Colonic mucosa (tissue), 4 donors: ENCODE measurements around the gene GPATCH4. TPM values are rescaled to one million over a fixed set of nuclear protein-coding genes. Genes with fewer than 3 reads are reported as not detected.

Source experiments
- DNase-seq: peaks from one replicate; pipeline ENCODE4 v3.0.0-alpha.2; 2020
- H3K27ac ChIP-seq: fragments of 200-600 bp; one replicate; pipeline ENCODE4 v1.8.0; 2021
- H3K27me3 ChIP-seq: fragments of 200-600 bp; one replicate; pipeline ENCODE4 v1.8.0; 2021
- H3K36me3 ChIP-seq: fragments of 200-600 bp; one replicate; pipeline ENCODE4 v1.8.0; 2021
- H3K4me1 ChIP-seq: fragments of 200-600 bp; one replicate; pipeline ENCODE4 v1.8.0; 2021; ENCODE audit warnings: mild to moderate bottlenecking
- H3K4me3 ChIP-seq: fragments of 200-600 bp; one replicate; pipeline ENCODE4 v1.8.0; 2021
- H3K9ac ChIP-seq, 2 donors: one replicate each; pipeline ENCODE4 v1.7.0; 2013; ENCODE audit warnings: control low read depth in 2 of 2, low read depth in 2 of 2, low read length in 2 of 2
- H3K9me3 ChIP-seq: fragments of 200-600 bp; one replicate; pipeline ENCODE4 v1.8.0; 2021
- CTCF ChIP-seq: fragments of 200-600 bp; IDR thresholded peaks from one replicate; pipeline ENCODE4 v1.8.0; 2022; ENCODE audit warnings: antibody characterized with exemption, mild to moderate bottlenecking
- intact Hi-C: fragments of 100-400 bp; cut with DNase I; formaldehyde crosslinking; loops from one replicate; pipeline ENCODE4 v1.14.1; 2022
- total RNA-seq, 2 donors: library from RNA; stranded (reverse); fragmentation: NEBNext Ultra II Directional in 1 of 2; extraction: Animal tissue kit (Norgen Biotek cat#: 25700) in 1 of 2; gene quantifications; one replicate each; pipeline ENCODE4 v1.2.1, GENCODE V29; 2021
- donor health status: healthy.
- donor health status: DM: no; HTN: no; CAD: no.
- donor health status: DM: no; HTN: no; CAD: no.

GPATCH4 gene
- total RNA-seq, 2 donors from 2014 or later: 12.3 to 31.3 TPM

DNA sequence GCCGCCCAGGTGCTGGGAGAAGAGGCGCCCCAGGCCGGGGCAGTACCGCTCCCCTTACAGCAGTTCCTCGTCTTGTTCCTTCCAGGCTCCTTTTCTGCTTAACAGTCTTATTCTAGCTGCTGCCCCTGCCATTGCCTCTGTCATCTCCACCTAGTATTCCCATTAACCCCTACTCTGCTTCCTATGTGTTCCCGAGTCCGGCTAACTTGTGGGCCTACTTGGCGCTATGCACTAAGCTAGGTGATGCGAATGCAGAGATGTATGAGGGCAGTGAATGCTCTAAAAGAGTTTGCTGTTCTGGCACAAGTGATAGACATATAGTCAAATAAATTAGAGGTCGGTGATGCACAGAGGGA lies 28.6 kb downstream of the GPATCH4 start:
- H3K4me1 ChIP-seq: peaks cover 5% of the 10 kb centered on the region
- no peak overlapping the region for H3K27ac ChIP-seq
- intact Hi-C loops: loop anchor here (5.0 kb wide), 1 partner anchor 60 kb away; no protein-coding TSS in a partner anchor
- H3K4me3 ChIP-seq: peak overlapping the region; percentile 54
- no peaks in the 10 kb centered on the region for H3K9me3 ChIP-seq
- no peak for TF ChIP-seq CTCF
- no peak for DNase-seq
- no peaks in the 10 kb centered on the region for H3K36me3 ChIP-seq
- H3K9ac ChIP-seq: peak overlapping the region in 1 of 2 donors; percentile 68
- H3K27me3 ChIP-seq: no peaks in the 10 kb centered on the region

GRCh38 chr1:156571919-156572662 lies 29.2 kb downstream of the GPATCH4 start, which contains the start of gene IQGAP3:
TSS of gene IQGAP3 (minus strand) at chr1:156572565. CDS start at chr1:156572529, 36 bp downstream.
- Histone ChIP-seq H3K9ac (peak within 1 kb of the TSS; percentile 4 to 68), H3K36me3 (no peaks in the 10 kb centered on the region), H3K27ac (peak within 1 kb of the TSS; percentile 66), H3K27me3 (no peaks in the 10 kb centered on the region), H3K4me1 (peaks cover 5% of the 10 kb centered on the region), H3K9me3 (no peaks in the 10 kb centered on the region), H3K4me3 (peak within 1 kb of the TSS; percentile 54)
- intact Hi-C loops: loop anchor here (5.0 kb wide), 1 partner anchor 60 kb away; no protein-coding TSS in a partner anchor
- peak; percentile 94 for DNase-seq
- no peak for TF ChIP-seq CTCF

DNA sequence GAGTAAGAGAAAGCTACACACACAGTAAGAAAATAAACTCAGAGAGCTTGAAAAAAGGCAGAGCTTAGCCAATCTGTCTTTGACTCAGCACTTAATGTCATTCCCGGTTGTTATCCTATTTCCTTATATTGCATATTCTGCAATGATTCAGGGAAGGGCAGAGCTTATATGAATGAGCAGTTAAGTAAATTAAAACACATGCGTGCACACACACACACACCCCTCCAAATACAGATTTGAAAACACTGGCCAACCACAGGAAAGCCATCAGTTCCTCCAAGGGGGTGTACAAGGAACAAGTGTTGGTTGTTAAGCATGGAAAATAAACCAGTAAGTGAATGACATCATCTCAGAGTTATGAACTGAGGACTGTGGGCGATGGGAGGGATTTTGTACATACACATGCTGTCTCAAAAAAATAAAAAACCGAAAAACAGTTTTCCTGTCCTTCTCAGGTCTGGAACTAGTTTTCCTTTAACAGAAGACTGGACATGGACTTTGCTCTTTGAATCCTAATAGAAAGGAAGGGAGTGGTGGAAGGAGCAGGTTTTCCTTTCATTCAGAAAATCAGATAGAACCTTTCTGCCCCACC lies 29.9 kb downstream of the GPATCH4 start:
- no peaks in the 10 kb centered on the region for H3K36me3 ChIP-seq
- H3K4me3 ChIP-seq: no peak overlapping the region
- peaks cover 5% of the 10 kb centered on the region for H3K4me1 ChIP-seq
- H3K27me3 ChIP-seq: no peaks in the 10 kb centered on the region
- peak overlapping the region in 1 of 2 donors; percentile 68 for H3K9ac ChIP-seq
- no peak for TF ChIP-seq CTCF
- DNase-seq: peak; percentile 64
- intact Hi-C loops: loop anchor here (5.0 kb wide), 1 partner anchor 59 kb away; no protein-coding TSS in a partner anchor
- H3K9me3 ChIP-seq: no peaks in the 10 kb centered on the region
- peak overlapping the region; percentile 66 for H3K27ac ChIP-seq

GRCh38 chr1:156566436-156566835 lies 34.8 kb downstream of the GPATCH4 start:
- Histone ChIP-seq H3K36me3 (no peaks in the 10 kb centered on the region), H3K4me1 (peaks cover 5% of the 10 kb centered on the region), H3K27ac (no peak overlapping the region), H3K9me3 (no peaks in the 10 kb centered on the region), H3K9ac (no peak overlapping the region), H3K4me3 (no peak overlapping the region), H3K27me3 (no peaks in the 10 kb centered on the region)
- intact Hi-C loops: no loop called here
- TF ChIP-seq CTCF: no peak
- no peak for DNase-seq

DNA sequence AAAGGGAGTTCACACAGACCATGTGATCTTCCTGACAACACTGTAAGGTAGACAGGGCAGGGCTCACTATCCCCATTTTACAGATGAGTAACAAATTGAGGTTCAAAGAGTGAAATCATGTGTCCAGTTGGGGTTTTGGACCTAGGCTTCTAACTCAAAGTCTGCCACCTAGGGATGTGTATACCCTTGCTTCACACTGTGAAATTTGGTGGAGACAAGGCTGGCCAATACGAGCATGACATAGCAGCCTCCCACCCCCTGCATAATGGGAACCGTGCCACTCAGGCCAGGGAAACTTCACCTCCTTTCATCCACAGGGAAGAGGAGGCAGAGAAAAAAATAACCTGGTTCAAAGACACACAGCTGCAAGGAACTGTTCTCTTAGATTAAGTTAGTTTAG lies 35.8 kb downstream of the GPATCH4 start:
- Histone ChIP-seq H3K36me3 (no peaks in the 10 kb centered on the region), H3K4me1 (no peaks in the 10 kb centered on the region), H3K27ac (no peak overlapping the region), H3K9ac (no peak overlapping the region), H3K9me3 (no peaks in the 10 kb centered on the region), H3K4me3 (no peak overlapping the region), H3K27me3 (no peaks in the 10 kb centered on the region)
- DNase-seq: no peak
- intact Hi-C loops: no loop called here
- no peak for TF ChIP-seq CTCF
